ENCODE results near the gene FIP1L1.

GRCh38 chr4:53419208-53419607, 41.8 kb downstream of the FIP1L1 start:
- TF ChIP-seq CTCF (IDR thresholded peaks at IDR 0.05; ENCODE audit: poor library complexity, severe bottlenecking) (no peak), SMC3 (conservative IDR thresholded peaks at IDR 0.05; ENCODE audit: poor library complexity) (no peak), RAD21 (conservative IDR thresholded peaks at IDR 0.05) (no peak), POLR2AphosphoS5 (IDR thresholded peaks at IDR 0.05) (no peak), EZH2 (IDR thresholded peaks at IDR 0.05; ENCODE audit: borderline replicate concordance, insufficient read depth, low read length, poor library complexity, severe bottlenecking) (no peak), EP300 (conservative IDR thresholded peaks at IDR 0.05; ENCODE audit: poor library complexity, severe bottlenecking) (no peak), TAF1 (IDR thresholded peaks at IDR 0.05; ENCODE audit: low read depth) (no peak), MXI1 (conservative IDR thresholded peaks at IDR 0.05; ENCODE audit: poor library complexity, severe bottlenecking) (no peak)
- TF ChIP-seq, protein P1, sequence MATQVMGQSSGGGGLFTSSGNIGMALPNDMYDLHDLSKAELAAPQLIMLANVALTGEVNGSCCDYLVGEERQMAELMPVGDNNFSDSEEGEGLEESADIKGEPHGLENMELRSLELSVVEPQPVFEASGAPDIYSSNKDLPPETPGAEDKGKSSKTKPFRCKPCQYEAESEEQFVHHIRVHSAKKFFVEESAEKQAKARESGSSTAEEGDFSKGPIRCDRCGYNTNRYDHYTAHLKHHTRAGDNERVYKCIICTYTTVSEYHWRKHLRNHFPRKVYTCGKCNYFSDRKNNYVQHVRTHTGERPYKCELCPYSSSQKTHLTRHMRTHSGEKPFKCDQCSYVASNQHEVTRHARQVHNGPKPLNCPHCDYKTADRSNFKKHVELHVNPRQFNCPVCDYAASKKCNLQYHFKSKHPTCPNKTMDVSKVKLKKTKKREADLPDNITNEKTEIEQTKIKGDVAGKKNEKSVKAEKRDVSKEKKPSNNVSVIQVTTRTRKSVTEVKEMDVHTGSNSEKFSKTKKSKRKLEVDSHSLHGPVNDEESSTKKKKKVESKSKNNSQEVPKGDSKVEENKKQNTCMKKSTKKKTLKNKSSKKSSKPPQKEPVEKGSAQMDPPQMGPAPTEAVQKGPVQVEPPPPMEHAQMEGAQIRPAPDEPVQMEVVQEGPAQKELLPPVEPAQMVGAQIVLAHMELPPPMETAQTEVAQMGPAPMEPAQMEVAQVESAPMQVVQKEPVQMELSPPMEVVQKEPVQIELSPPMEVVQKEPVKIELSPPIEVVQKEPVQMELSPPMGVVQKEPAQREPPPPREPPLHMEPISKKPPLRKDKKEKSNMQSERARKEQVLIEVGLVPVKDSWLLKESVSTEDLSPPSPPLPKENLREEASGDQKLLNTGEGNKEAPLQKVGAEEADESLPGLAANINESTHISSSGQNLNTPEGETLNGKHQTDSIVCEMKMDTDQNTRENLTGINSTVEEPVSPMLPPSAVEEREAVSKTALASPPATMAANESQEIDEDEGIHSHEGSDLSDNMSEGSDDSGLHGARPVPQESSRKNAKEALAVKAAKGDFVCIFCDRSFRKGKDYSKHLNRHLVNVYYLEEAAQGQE (IDR thresholded peaks at IDR 0.05; ENCODE audit: borderline replicate concordance) = no peak
